Activated naive CD8-positive, alpha-beta T cell (primary cell): ENCODE data around the gene ODC1.

ENCODE experiments used
- H3K27ac Mint-ChIP-seq: one replicate; pipeline ENCODE4 v1.8.0; 2021; ENCODE audit warnings: mixed read lengths
- H3K27me3 Mint-ChIP-seq: one replicate; pipeline ENCODE4 v1.8.0; 2021; ENCODE audit warnings: mixed read lengths
- H3K36me3 Mint-ChIP-seq: one replicate; pipeline ENCODE4 v1.8.0; 2021; ENCODE audit warnings: mixed read lengths
- H3K4me1 Mint-ChIP-seq: one replicate; pipeline ENCODE4 v1.8.0; 2021; ENCODE audit warnings: low read depth, mixed read lengths
- H3K4me3 Mint-ChIP-seq: one replicate; pipeline ENCODE4 v1.8.0; 2021; ENCODE audit warnings: mild to moderate bottlenecking, mixed read lengths
- H3K9me3 Mint-ChIP-seq: one replicate; pipeline ENCODE4 v1.8.0; 2021; ENCODE audit warnings: low read depth, mixed read lengths

ODC1 gene

GRCh38 chr2:10400568-10400977 is 47.6 kb downstream of the ODC1 start:
- Mint-ChIP-seq H3K36me3 (no peaks in the 10 kb centered on the region), H3K27ac (peak overlapping the region; percentile 86), H3K9me3 (no peaks in the 10 kb centered on the region), H3K4me3 (peak overlapping the region; percentile 32), H3K27me3 (no peaks in the 10 kb centered on the region), H3K4me1 (peaks cover 45% of the 10 kb centered on the region)

- Mint-ChIP-seq H3K36me3 (no peaks in the 10 kb centered on the region), H3K4me3 (peak overlapping the region; percentile 32)
Observed at GRCh38 chr2:10400002-10400401, 48.1 kb downstream of the ODC1 start.

DNA sequence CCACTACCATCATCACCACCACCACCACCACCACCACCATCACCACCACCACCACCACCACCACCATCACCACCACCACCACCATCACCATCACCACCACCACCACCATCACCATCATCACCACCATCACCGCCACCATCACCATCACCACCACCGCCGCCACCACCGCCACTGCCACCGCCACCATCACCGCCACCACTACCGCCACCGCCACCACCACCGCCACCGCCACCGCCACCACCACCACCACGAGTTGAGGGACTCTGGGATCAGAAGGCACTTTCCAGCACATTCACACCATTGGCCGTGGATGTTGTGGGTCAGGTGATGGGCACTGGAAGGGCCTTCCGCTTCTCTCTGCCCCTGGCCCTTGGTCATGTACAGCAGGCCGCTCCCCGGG is 48.8 kb downstream of the ODC1 start:
- Mint-ChIP-seq H3K36me3 (no peaks in the 10 kb centered on the region), H3K4me1 (peaks cover 48% of the 10 kb centered on the region), H3K27me3 (no peaks in the 10 kb centered on the region), H3K27ac (no peak overlapping the region), H3K9me3 (no peaks in the 10 kb centered on the region), H3K4me3 (no peak overlapping the region)

More at GRCh38 chr2:10400002-10400401, 48.1 kb downstream of the ODC1 start:
- Mint-ChIP-seq H3K27me3 (no peaks in the 10 kb centered on the region), H3K4me1 (peaks cover 47% of the 10 kb centered on the region), H3K27ac (peak overlapping the region; percentile 86), H3K9me3 (no peaks in the 10 kb centered on the region)

DNA sequence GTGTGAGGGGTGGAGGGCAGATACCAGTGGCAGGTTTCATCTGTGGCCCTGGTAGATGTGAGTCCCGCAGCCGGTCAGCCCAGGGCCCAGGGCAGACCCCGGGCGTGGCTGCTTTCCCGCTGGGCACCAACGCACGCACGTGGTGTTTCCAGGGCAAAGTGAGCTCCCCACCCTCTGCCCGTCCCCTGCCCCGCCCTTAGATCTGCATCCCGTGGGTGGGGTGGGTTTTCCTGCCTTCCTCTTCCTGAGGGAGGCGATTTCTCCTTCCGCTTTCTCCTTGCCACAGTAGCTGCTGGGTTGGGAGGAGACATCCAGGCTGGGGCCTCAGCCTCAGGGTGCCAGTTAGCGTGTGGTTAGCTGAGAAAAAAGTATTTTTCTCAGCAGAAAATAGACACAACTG is 49.6 kb downstream of the ODC1 start:
- no peak overlapping the region for H3K4me3 Mint-ChIP-seq
- H3K27ac Mint-ChIP-seq: no peak overlapping the region
- H3K36me3 Mint-ChIP-seq: no peaks in the 10 kb centered on the region
- no peaks in the 10 kb centered on the region for H3K27me3 Mint-ChIP-seq
- H3K9me3 Mint-ChIP-seq: no peaks in the 10 kb centered on the region
- peaks cover 47% of the 10 kb centered on the region for H3K4me1 Mint-ChIP-seq

- no peaks in the 10 kb centered on the region for H3K9me3 Mint-ChIP-seq
- peaks cover 48% of the 10 kb centered on the region for H3K4me1 Mint-ChIP-seq
- no peaks in the 10 kb centered on the region for H3K27me3 Mint-ChIP-seq
- H3K36me3 Mint-ChIP-seq: no peaks in the 10 kb centered on the region
- no peak overlapping the region for H3K4me3 Mint-ChIP-seq
- peak overlapping the region; percentile 28 for H3K27ac Mint-ChIP-seq
Observed at GRCh38 chr2:10397878-10398277, 50.2 kb downstream of the ODC1 start.

DNA sequence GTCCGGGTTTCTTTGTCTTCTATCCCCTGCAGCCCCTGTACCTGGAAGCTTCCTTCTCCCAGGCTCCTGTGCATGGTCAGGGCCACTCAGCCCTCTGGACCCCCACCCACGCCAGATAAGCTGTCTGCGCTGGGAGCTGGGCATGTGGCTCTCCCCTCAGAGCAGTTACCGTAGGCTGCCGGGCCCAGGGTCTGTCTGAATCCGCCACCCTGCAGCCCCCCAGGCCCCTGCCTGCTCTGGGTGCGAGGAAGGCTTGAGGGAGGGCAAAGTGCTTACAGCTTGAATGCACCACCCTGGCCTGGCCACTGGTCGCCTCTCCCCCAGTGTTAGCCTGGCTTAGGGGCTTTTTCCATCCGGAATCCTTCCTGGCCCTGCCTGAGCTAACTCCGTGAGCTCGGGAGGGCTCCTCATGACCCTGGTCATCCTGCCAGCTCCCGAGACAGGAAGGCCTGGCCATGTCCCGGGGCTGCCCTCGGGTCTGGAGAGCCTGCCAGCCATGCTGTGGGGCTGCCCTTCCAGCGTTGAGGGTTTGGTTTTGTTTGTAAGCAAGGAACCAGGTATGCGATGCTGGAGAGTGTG is 50.7 kb downstream of the ODC1 start:
- Mint-ChIP-seq H3K4me3 (no peak overlapping the region), H3K27me3 (no peaks in the 10 kb centered on the region), H3K9me3 (no peaks in the 10 kb centered on the region), H3K36me3 (no peaks in the 10 kb centered on the region), H3K4me1 (peaks cover 47% of the 10 kb centered on the region), H3K27ac (no peak overlapping the region)

GRCh38 chr2:10396464-10396863 is 51.7 kb downstream of the ODC1 start:
- Mint-ChIP-seq H3K4me3 (no peak overlapping the region), H3K9me3 (no peaks in the 10 kb centered on the region), H3K27ac (peak overlapping the region; percentile 28), H3K36me3 (no peaks in the 10 kb centered on the region), H3K4me1 (peaks cover 44% of the 10 kb centered on the region), H3K27me3 (no peaks in the 10 kb centered on the region)

- Mint-ChIP-seq H3K4me3 (no peak overlapping the region), H3K4me1 (peaks cover 43% of the 10 kb centered on the region), H3K9me3 (no peaks in the 10 kb centered on the region), H3K36me3 (no peaks in the 10 kb centered on the region), H3K27ac (peak overlapping the region; percentile 28), H3K27me3 (no peaks in the 10 kb centered on the region)
Observed at GRCh38 chr2:10395893-10396292, 52.2 kb downstream of the ODC1 start.

DNA sequence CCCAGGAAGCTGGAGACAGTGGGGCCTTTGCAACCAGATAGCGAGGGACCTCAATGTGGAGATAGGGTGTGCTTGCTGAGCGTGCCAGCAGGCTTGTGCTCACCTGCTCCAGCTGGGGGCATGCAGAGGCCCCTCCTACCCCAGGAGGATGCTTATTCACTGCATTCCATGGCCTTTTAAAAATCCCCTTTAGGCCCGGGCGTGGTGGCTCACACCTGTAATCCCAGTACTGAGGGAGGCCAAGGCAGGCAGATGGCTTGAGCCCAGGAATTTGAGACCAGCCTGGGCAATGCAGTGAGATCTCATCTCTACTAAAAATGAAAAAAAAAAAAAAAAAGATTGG is 54.5 kb downstream of the ODC1 start:
- no peaks in the 10 kb centered on the region for H3K9me3 Mint-ChIP-seq
- peaks cover 2% of the 10 kb centered on the region for H3K36me3 Mint-ChIP-seq
- H3K4me1 Mint-ChIP-seq: peaks cover 50% of the 10 kb centered on the region
- H3K27ac Mint-ChIP-seq: no peak overlapping the region
- no peaks in the 10 kb centered on the region for H3K27me3 Mint-ChIP-seq
- H3K4me3 Mint-ChIP-seq: no peak overlapping the region

GRCh38 chr2:10392951-10393639 is 55.0 kb downstream of the ODC1 start:
- no peak overlapping the region for H3K4me3 Mint-ChIP-seq
- H3K9me3 Mint-ChIP-seq: no peaks in the 10 kb centered on the region
- H3K27me3 Mint-ChIP-seq: no peaks in the 10 kb centered on the region
- peaks cover 52% of the 10 kb centered on the region for H3K4me1 Mint-ChIP-seq
- peaks cover 2% of the 10 kb centered on the region for H3K36me3 Mint-ChIP-seq
- H3K27ac Mint-ChIP-seq: no peak overlapping the region

GRCh38 chr2:10392548-10392947 is 55.6 kb downstream of the ODC1 start:
- H3K9me3 Mint-ChIP-seq: no peaks in the 10 kb centered on the region
- H3K36me3 Mint-ChIP-seq: peaks cover 2% of the 10 kb centered on the region
- H3K4me1 Mint-ChIP-seq: peaks cover 50% of the 10 kb centered on the region
- H3K27me3 Mint-ChIP-seq: no peaks in the 10 kb centered on the region
- H3K27ac Mint-ChIP-seq: peak overlapping the region; percentile 75
- H3K4me3 Mint-ChIP-seq: no peak overlapping the region

- peaks cover 55% of the 10 kb centered on the region for H3K4me1 Mint-ChIP-seq
- H3K27ac Mint-ChIP-seq: peak overlapping the region; percentile 75
- H3K36me3 Mint-ChIP-seq: peaks cover 2% of the 10 kb centered on the region
- no peak overlapping the region for H3K4me3 Mint-ChIP-seq
- no peaks in the 10 kb centered on the region for H3K27me3 Mint-ChIP-seq
- no peaks in the 10 kb centered on the region for H3K9me3 Mint-ChIP-seq
Observed at GRCh38 chr2:10392100-10392499, 56.0 kb downstream of the ODC1 start.

- H3K4me3 Mint-ChIP-seq: no peak overlapping the region
- no peak overlapping the region for H3K27ac Mint-ChIP-seq
- H3K9me3 Mint-ChIP-seq: no peaks in the 10 kb centered on the region
- peaks cover 64% of the 10 kb centered on the region for H3K4me1 Mint-ChIP-seq
- peaks cover 2% of the 10 kb centered on the region for H3K36me3 Mint-ChIP-seq
- no peaks in the 10 kb centered on the region for H3K27me3 Mint-ChIP-seq
Observed at GRCh38 chr2:10390369-10390801, 57.7 kb downstream of the ODC1 start.
